Vagina (tissue), 2 donors: ENCODE data around the gene NUAK1.

Experiments
- CTCF ChIP-seq, 3 experiments: fragments of 450-650 bp in 2 of 3; fragments of 200-600 bp in 1 of 3; sonication (generic) in 1 of 3; IDR thresholded peaks; one replicate each; pipeline ENCODE4 v1.5.1; 2017 to 2019; ENCODE audit warnings: antibody characterized with exemption in 3 of 3, mild to moderate bottlenecking in 2 of 3, moderate library complexity in 2 of 3
- POLR2AphosphoS5 ChIP-seq, 2 donors: sonication (generic); formaldehyde crosslinking; IDR thresholded peaks; one replicate each; pipeline ENCODE4 v1.9.0; 2017; ENCODE audit warnings: antibody characterized with exemption in 2 of 2, mild to moderate bottlenecking in 2 of 2, low read depth in 1 of 2; ENCODE audit not compliant: insufficient read depth in 1 of 2

- TF ChIP-seq CTCF (IDR thresholded peaks at IDR 0.05) (no peak), POLR2AphosphoS5 (IDR thresholded peaks at IDR 0.05; ENCODE audit: insufficient read depth in 1 of 2, low read depth in 1 of 2) (peak in 1 of 2 donors; percentile 39)
Measured at GRCh38 chr12:106080041-106080790, 58.5 kb downstream of the NUAK1 start.
